HepG2 (cell line): Measurements from ENCODE around the gene SHISA5. TPM values are rescaled to one million over a fixed set of nuclear protein-coding genes. Genes with fewer than 3 reads are reported as not detected.
A peak's percentile ranks its signal among the peaks of the same experiment; 100 is the strongest.

Experiments
- BRF2 ChIP-seq: sonication (generic); formaldehyde crosslinking; IDR thresholded peaks from 2 replicates; pipeline ENCODE4 v1.8.1; 2022; ENCODE audit warnings: mild to moderate bottlenecking, missing genetic modification reagents
- HES4 ChIP-seq: sonication (generic); formaldehyde crosslinking; IDR thresholded peaks from 2 replicates; pipeline ENCODE4 v1.9.0; 2021; ENCODE audit warnings: mild to moderate bottlenecking, missing genetic modification reagents, borderline replicate concordance
- KLF13 ChIP-seq: sonication (generic); formaldehyde crosslinking; IDR thresholded peaks from 2 replicates; pipeline ENCODE4 v1.4.0; 2020; ENCODE audit warnings: mild to moderate bottlenecking, missing genetic modification reagents
- MXI1 ChIP-seq: IDR thresholded peaks from 3 replicates; pipeline ENCODE4 v1.6.1; 2012; ENCODE audit warnings: low read depth, low read length, inconsistent platforms, borderline replicate concordance
- PCBP1 ChIP-seq: fragments of 200-400 bp; formaldehyde crosslinking; IDR thresholded peaks from 2 replicates; pipeline ENCODE4 v1.6.1; 2017; ENCODE audit warnings: mild to moderate bottlenecking, low read depth, low read length, borderline replicate concordance
- RNF2 ChIP-seq: fragments of 450-650 bp; conservative IDR thresholded peaks from 2 replicates; pipeline ENCODE4 v1.6.1; 2016; ENCODE audit warnings: low read depth
- RXRB ChIP-seq: IDR thresholded peaks from 2 replicates; pipeline ENCODE4 v1.6.1; 2016; ENCODE audit warnings: borderline replicate concordance, missing genetic modification reagents, missing compliant biosample characterization
- SP140L ChIP-seq: sonication (generic); formaldehyde crosslinking; IDR thresholded peaks from 2 replicates; pipeline ENCODE4 v1.4.0; 2020; ENCODE audit warnings: missing genetic modification reagents, borderline replicate concordance
- SPEN ChIP-seq: sonication (generic); formaldehyde crosslinking; IDR thresholded peaks from 2 replicates; pipeline ENCODE4 v1.5.1; 2020; ENCODE audit warnings: low read depth, mild to moderate bottlenecking, missing genetic modification reagents
- TEAD3 ChIP-seq: optimal IDR thresholded peaks from 2 replicates; pipeline ENCODE3; 2016; ENCODE audit warnings: borderline replicate concordance
- ZFP82 ChIP-seq: sonication (generic); formaldehyde crosslinking; IDR thresholded peaks from 2 replicates; pipeline ENCODE4 v1.5.1; 2020; ENCODE audit warnings: mild to moderate bottlenecking, missing genetic modification reagents, borderline replicate concordance
- ZFY ChIP-seq: sonication (generic); formaldehyde crosslinking; IDR thresholded peaks from 2 replicates; pipeline ENCODE4 v1.4.0; 2020; ENCODE audit warnings: missing genetic modification reagents
- ZNF160 ChIP-seq: sonication (generic); formaldehyde crosslinking; IDR thresholded peaks from 2 replicates; pipeline ENCODE4 v1.8.0; 2022; ENCODE audit warnings: mild to moderate bottlenecking, inconsistent platforms, missing genetic modification reagents
- ZNF207 ChIP-seq: fragments of 450-650 bp; IDR thresholded peaks from 2 replicates; pipeline ENCODE4 v1.6.1; 2016; ENCODE audit warnings: antibody characterized with exemption, borderline replicate concordance
- ZNF256 ChIP-seq: sonication (generic); formaldehyde crosslinking; conservative IDR thresholded peaks from 2 replicates; pipeline ENCODE4 v1.4.0; 2020; ENCODE audit warnings: missing genetic modification reagents
- ZNF296 ChIP-seq: sonication (generic); formaldehyde crosslinking; conservative IDR thresholded peaks from 2 replicates; pipeline ENCODE4 v1.5.0; 2020; ENCODE audit warnings: mild to moderate bottlenecking, missing genetic modification reagents
- ZNF740 ChIP-seq: sonication (generic); formaldehyde crosslinking; IDR thresholded peaks from 2 replicates; pipeline ENCODE4 v1.4.0; 2020; ENCODE audit warnings: missing genetic modification reagents
- ZNF782 ChIP-seq: sonication (generic); formaldehyde crosslinking; IDR thresholded peaks from 2 replicates; pipeline ENCODE4 v1.4.0; 2020; ENCODE audit warnings: missing genetic modification reagents, mild to moderate bottlenecking, borderline replicate concordance
- ZNF790 ChIP-seq: sonication (generic); formaldehyde crosslinking; IDR thresholded peaks from 2 replicates; pipeline ENCODE4 v1.8.0; 2022; ENCODE audit warnings: missing genetic modification reagents, mild to moderate bottlenecking, borderline replicate concordance
- ZNF83 ChIP-seq: sonication (generic); formaldehyde crosslinking; IDR thresholded peaks from 2 replicates; pipeline ENCODE4 v1.4.0; 2020; ENCODE audit warnings: missing genetic modification reagents, mild to moderate bottlenecking, borderline replicate concordance
- ZSCAN9 ChIP-seq: IDR thresholded peaks from 2 replicates; pipeline ENCODE4 v1.6.1; 2016; ENCODE audit warnings: borderline replicate concordance
- polyA plus RNA-seq, 8 experiments: library from polyadenylated mRNA; depleted of rRNA in 3 of 8; stranded (reverse) in 7 of 8; unstranded in 1 of 8; fragments of >200 nt; fragmentation: Illumina TruSeq in 4 of 8; extraction: Trizol in 4 of 8; gene quantifications; 2 replicates each; pipeline versions ENCODE4 v1.2.1 to v1.2.3, GENCODE V29; 2011 to 2016; ENCODE audit warnings: low read depth in 4 of 8, missing spikeins in 1 of 8, mixed read lengths in 1 of 8; ENCODE audit not compliant: insufficient read depth in 1 of 8
- total RNA-seq, 5 experiments: library from RNA; depleted of rRNA; stranded (reverse); fragments of >200 nt; fragmentation: Illumina TruSeq; extraction: Trizol; gene quantifications; 2 replicates each; pipeline ENCODE4 v1.2.3, GENCODE V29; 2016; ENCODE audit warnings: low read depth in 1 of 5

SHISA5 gene
- total and polyA plus RNA-seq, 2 of the 13 experiments (the other 11 are each of a cell fraction or from before 2014, with no cell fraction given) = 75.8 to 91.4 TPM

- TF ChIP-seq ZNF740 = peak; percentile 45; the same call in 1 of the 2 replicates
- TF ChIP-seq ZNF790 = no peak
- no peak for TF ChIP-seq ZNF160 (CRISPR knock-in tag)
- TF ChIP-seq ZNF83 (CRISPR knock-in tag) = no peak
- TF ChIP-seq PCBP1 = no peak
- TF ChIP-seq SPEN (CRISPR knock-in tag) = peak; percentile 45; the same call in 1 of the 2 replicates
- TF ChIP-seq ZFY = peak; percentile 45; the same call in 1 of the 2 replicates
- TF ChIP-seq ZNF782 = no peak
- no peak for TF ChIP-seq ZNF296 (CRISPR knock-in tag)
- no peak for TF ChIP-seq RNF2
- peak; percentile 51 for TF ChIP-seq RXRB (CRISPR knock-in tag)
- peak; percentile 7 for TF ChIP-seq TEAD3 (CRISPR knock-in tag)
- TF ChIP-seq ZNF207 = no peak
- TF ChIP-seq ZFP82 (CRISPR knock-in tag) = 0 out of 2 replicates have a peak, but pooled peaks have one; percentile 14
- no peak for TF ChIP-seq HES4 (CRISPR knock-in tag)
- TF ChIP-seq ZSCAN9 = no peak
- peak; percentile 63; the same call in 1 of the 3 replicates for TF ChIP-seq MXI1
- 0 out of 2 replicates have a peak, but pooled peaks have one; percentile 11 for TF ChIP-seq BRF2 (CRISPR knock-in tag)
- TF ChIP-seq SP140L (CRISPR knock-in tag) = no peak
- TF ChIP-seq KLF13 (CRISPR knock-in tag) = no peak
- TF ChIP-seq ZNF256 (CRISPR knock-in tag) = no peak
Observed at GRCh38 chr3:48428572-48429316, 75.2 kb downstream of the SHISA5 start (continued).
